SK-N-SH treated with all-trans-retinoic acid at 6 μM for 48 hours (cell line): ENCODE measurements around the gene PMS2.
"Not testable (repeated sequence)": the region's sequence is repeated elsewhere in the genome, so short reads cannot be mapped to it uniquely, and the experiment has no call there.

Experiments used
- ARNTL ChIP-seq: fragments of 450-650 bp; formaldehyde crosslinking; IDR thresholded peaks from 2 replicates; pipeline ENCODE4 v1.5.0; 2020; ENCODE audit warnings: low read depth, mild to moderate bottlenecking, moderate library complexity, borderline replicate concordance
- CREB5 ChIP-seq: fragments of 250-450 bp; sonication (Bioruptor Pico); IDR thresholded peaks from 2 replicates; pipeline ENCODE4 v1.5.1; 2020; ENCODE audit warnings: low read depth, mild to moderate bottlenecking, moderate library complexity
- CSDC2 ChIP-seq: fragments of 250-450 bp; sonication (Bioruptor Pico); IDR thresholded peaks from 2 replicates; pipeline ENCODE4 v1.5.0; 2020; ENCODE audit warnings: mild to moderate bottlenecking, moderate library complexity
- RARB ChIP-seq: fragments of 250-450 bp; sonication (Bioruptor Pico); IDR thresholded peaks from 2 replicates; pipeline ENCODE4 v1.8.0; 2021; ENCODE audit warnings: mild to moderate bottlenecking, moderate library complexity
- SNAI2 ChIP-seq: fragments of 250-450 bp; sonication (Bioruptor Pico); IDR thresholded peaks from 2 replicates; pipeline ENCODE4 v1.5.0; 2020; ENCODE audit warnings: mild to moderate bottlenecking, moderate library complexity
- TOX ChIP-seq: fragments of 250-450 bp; sonication (Bioruptor Pico); IDR thresholded peaks from 2 replicates; pipeline ENCODE4 v1.8.0; 2021; ENCODE audit warnings: mild to moderate bottlenecking, moderate library complexity, borderline replicate concordance
- TSHZ2 ChIP-seq: fragments of 250-450 bp; sonication (Bioruptor Pico); IDR thresholded peaks from 2 replicates; pipeline ENCODE4 v1.5.0; 2020; ENCODE audit warnings: mild to moderate bottlenecking, moderate library complexity
- ZFP30 ChIP-seq: fragments of 450-650 bp; formaldehyde crosslinking; IDR thresholded peaks from 2 replicates; pipeline ENCODE4 v1.5.0; 2022; ENCODE audit warnings: mild to moderate bottlenecking, moderate library complexity
- ZNF70 ChIP-seq: fragments of 450-650 bp; formaldehyde crosslinking; IDR thresholded peaks from 2 replicates; pipeline ENCODE4 v1.5.0; 2020; ENCODE audit warnings: mild to moderate bottlenecking, moderate library complexity

GRCh38 chr7:5931905-5932644 is 76.8 kb downstream of the PMS2 start:
- TF ChIP-seq ARNTL (CRISPR knock-in tag); CSDC2 (CRISPR knock-in tag); SNAI2 (CRISPR knock-in tag); ZFP30 (CRISPR knock-in tag); ZNF70; TOX (CRISPR knock-in tag); CREB5 (CRISPR knock-in tag); RARB (CRISPR knock-in tag); TSHZ2 (CRISPR knock-in tag): not testable (repeated sequence)
